Activated T-cell treated with anti-CD3 and anti-CD28 coated beads for 48 hours (primary cell): Measurements from ENCODE around the gene JPH3.
A peak's percentile ranks its signal among the peaks of the same experiment; 100 is the strongest.

Experiments used
- DNase-seq: peaks from one replicate; pipeline ENCODE4 v3.0.0-alpha.2; 2020; ENCODE audit warnings: low read depth

JPH3 gene

DNA sequence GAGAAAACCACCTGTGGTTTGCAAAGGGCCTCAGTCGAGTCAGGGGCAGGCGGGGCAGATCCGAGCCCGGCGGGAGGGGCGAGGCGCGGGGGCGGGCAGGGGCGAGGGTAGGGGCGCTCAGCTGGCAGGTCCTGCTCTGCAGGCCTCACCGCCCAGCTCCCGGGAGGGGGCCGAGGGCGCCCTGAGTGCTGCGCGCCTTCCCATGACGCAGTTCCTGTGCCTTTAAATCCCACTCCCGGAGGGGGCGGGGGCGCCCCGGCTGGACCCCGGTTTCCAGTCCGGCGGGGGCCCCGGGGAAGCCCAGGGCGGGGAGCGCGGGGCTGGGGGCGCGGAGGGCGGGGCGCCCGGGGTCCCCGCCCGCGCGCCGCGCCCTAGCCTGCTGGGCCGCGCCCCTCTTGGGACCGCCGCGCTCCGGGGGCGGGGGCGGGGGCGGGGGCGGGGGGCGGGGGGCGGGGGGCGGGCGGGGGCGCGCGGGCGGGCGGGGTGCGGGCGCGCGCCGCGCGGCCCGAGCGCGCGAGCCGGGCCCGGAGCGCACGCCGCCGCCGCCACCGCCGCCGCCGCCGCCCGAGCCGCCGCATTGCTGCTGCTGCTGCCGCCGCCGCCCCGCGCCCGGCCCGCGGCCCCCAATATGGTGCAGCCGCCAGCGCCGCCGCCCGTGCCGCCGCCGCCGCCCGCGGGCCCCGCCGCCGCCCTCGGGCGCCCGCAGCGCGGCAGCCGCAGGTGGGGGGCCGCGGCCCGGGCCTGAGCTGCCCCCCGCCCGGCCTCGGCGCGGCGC, at the start of gene JPH3:
Gene JPH3 (plus strand): TSS at position 508 of the 775 bp plus-strand sequence. CDS start 639 bp downstream, outside the sequence.
- no peak for DNase-seq

- no peak for DNase-seq
Observed at GRCh38 chr16:87552772-87553573, 49.3 kb upstream of the JPH3 start.

- DNase-seq = no peak
Observed at GRCh38 chr16:87554754-87555427, 47.4 kb upstream of the JPH3 start.

DNA sequence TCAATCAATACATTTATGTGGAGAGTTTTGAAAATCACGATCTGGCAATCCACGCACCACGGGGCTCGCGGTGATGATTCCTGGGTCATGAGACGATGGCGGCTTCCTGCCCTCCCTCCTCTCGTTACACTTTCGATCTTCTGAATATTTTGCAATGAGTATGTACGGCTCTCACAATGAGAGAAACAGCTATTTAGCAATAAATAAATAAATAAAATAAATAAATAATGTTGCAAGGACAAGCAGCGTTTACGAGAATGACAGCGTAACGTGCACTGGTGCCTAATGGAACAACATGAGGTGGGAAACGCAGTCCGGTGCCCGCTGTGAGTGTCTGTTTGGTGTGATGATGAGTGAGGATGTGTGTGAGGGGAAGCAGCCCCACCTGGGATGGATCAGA, 46.7 kb upstream of the JPH3 start:
- DNase-seq = no peak

GRCh38 chr16:87556941-87557459, 45.3 kb upstream of the JPH3 start:
- DNase-seq = no peak

- DNase-seq = no peak
Observed at GRCh38 chr16:87558682-87559081, 43.6 kb upstream of the JPH3 start.

DNA sequence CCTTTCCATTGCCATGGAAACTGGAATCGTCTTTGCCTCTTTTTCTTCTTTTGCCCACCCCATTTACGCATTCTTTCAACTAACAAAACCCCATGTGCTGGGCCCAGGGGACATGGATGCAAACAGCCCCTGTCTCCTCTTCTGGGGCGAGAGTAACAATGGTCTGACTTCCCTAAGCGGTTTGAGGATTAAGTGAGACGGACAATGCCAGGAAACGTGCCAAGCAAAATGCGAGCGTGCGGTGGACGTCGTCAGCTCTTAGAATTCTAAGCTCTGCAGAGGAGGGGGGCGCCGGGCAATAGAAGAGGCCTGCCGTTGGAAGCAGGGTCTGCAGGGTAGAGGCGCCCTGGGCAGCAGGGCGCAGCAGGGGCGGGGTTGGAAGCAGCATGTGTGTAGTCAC, 42.4 kb upstream of the JPH3 start:
- DNase-seq = no peak

DNA sequence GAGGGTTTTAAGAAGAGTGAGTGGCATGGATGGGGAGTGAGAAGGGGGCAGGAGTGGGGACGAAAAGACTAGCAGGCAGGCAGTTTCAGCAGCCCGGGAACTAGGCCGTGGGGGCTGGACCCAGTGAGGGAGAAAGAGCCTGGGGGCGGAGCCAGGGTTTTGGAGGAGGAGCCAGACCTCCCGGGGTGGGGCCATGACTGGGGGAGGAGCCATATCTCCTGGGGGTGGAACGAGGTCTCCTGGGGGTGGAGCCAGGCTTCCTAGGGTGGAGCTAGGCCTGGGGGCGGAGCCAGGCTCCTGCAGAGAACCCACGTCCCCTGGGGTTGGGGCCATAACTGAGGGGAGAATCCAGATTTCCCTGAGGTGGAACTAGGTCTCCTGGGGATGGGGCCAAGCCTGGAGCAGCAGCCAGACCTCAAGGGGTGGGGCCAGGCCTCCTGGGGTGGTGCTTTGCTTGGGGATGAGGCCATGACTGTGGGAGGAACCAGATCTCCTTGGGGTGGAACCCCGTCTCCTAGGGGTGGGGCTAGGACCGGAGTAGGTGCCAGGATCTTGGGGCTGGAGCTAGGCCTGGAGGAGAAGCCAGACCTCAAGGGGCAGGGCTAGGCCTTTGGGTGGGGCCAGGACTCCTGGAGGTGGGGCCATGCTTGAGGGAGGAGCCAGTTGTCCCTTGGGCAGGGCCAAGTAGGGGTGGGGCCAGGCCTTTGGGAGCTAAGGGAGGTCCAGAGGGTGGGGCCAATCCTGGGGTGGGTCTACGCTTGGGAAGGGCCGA, 41.7 kb upstream of the JPH3 start:
- DNase-seq = peak; percentile 34

- no peak for DNase-seq
Observed at GRCh38 chr16:87561200-87562105, 40.9 kb upstream of the JPH3 start.

GRCh38 chr16:87562201-87562600, 40.1 kb upstream of the JPH3 start:
- no peak for DNase-seq

GRCh38 chr16:87563022-87563421, 39.3 kb upstream of the JPH3 start:
- DNase-seq = no peak

DNA sequence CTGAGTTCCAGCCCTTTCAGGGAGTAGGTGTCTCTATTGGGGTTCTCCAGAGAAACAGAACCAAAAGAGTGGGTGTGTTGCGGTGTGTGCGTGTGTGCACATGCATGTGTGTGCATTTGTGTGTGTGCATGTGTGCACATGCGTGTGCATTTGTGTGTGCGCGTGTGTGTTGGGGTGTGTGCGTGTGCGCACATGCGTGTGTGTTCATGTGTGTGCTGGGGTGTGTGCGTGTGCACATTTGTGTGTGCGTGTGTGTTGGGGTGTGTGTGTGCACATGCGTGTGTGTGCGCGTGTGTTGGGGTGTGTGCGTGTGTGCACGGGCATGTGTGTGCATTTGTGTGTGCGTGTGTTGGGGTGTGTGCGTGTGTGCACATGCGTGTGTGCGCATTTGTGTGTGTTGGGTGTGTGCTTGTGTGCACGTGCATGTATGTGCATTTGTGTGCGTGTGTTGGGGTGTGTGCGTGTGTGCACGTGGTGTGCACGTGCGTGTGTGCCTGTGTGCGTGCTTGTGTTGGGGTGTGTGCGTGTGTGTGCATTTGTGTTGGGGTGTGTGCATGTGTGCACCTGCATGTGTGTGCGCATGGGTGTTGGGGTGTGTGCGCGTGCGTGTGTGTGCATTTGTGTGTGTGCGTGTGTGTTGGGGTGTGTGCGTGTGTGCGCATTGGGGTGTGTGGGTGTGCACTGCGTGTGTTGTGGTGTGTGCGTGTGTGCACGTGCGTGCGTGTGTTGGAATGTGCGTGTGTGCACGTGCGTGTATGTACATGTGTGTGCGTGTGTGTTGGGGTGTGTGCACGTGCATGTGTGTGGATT, 38.4 kb upstream of the JPH3 start:
- DNase-seq = no peak

DNA sequence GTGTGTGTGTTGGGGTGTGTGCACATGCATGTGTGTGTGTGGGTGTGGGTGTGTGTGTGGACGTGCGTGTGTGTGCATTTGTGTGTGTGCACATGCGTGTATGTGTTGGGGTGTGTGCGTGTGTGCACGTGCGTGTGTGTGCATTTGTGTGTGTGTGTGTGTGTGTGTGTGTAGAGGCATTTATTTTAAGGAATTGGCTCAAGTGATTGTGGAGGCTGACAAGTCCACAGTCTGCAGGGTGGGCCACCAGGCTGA, 37.9 kb upstream of the JPH3 start:
- DNase-seq = no peak

GRCh38 chr16:87569601-87570571, 32.4 kb upstream of the JPH3 start:
- DNase-seq = no peak

DNA sequence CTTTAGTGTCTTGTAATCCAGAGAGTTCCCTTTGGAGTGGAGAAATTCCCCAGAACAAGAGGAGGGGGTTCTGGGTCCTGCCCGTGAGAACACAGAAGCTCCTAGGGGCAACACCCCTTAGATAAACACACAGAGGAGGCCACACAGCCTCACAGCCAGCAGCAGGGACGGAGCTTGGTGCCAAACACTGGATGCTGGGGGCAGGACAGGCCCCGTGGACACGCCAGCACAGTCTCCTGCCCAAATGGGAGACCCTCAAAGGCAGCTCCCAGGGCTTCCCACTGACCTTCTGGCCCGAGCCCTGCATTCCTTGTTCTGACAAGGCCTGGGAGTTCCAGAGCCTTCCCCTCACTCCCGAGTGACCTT, 31.8 kb upstream of the JPH3 start:
- no peak for DNase-seq

DNA sequence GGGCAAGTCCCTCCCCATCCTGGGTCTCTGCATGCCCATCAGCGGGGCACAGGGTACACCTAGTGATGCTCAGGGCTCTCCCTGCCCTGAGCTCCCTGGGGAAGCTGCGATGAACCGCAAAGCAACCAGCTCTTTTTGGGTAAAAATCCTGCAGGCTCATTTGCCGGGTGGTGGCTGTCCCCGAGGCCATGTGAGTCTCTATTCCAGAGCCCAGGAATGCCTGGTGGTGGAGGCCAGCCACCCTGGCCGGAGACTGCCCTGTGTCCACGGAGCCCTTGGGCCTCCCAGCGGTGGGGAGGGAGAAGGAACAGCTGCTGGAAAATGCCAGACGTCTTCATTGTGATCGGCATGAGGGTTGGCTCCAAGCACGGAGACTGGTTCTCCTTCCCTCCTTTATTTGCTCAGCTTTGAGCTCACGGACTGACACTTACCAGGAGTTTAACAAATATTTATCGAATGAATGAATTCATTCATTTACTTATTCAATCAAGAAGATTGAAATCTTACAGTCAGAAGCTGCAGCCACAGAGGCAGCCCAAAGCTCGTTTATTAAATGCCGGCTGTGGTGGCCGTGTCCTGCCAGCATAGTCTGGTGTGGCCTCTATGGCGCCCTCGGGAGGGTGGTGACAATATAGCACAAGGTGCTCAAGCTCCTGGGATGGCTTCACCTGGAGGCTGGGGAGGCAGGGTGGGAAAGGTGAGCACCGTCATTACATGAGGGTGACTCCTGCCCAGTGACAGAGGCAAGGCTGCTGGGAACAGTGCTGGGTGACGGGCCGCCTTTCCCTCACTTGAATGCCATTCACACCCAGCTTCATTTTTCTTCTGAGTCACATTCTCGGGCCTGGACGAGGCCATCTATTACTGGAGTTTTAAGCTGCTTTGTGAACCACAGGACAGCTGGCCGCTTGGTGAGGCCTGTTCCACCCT, 31.1 kb upstream of the JPH3 start:
- peak; percentile 14 for DNase-seq

DNA sequence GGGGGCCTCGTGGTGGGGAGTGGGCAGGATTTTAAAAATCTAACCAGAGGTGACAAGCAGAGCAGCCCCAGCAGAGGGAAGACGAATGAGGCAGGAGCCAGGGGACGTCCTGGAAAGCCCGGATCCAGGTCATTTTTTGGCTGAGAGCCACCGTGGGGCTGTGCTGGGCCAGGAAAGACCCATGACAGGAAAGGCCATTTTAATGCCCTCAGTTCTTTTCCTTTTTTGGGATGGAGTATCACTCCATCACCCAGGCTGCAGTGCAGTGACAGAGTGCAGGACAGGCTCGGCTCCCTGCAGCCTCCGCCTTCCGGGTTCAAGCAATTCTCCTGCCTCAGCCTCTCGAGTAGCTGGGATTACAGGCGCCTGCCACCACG, 30.5 kb upstream of the JPH3 start:
- DNase-seq = no peak

DNA sequence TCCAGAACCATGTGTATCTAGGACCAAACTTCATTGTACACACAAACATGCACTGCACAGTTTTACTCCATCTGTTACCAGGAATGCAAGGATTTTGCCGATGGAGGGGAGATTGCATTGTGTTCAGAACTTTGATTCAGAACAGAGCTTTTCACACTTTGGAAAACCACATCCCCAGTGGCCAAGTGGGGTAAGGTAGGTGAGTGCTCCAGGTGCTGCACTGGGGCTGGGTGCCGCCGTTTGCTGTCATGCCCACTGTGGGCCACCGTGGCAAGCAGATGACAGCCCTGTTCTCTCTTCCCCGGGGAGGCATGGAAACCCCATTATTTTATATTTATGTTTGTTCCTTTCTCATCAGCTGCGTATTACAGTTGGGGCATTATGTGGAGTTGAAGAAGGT, 29.3 kb upstream of the JPH3 start:
- DNase-seq = no peak
